ENCODE measurements around the gene TUBB6. TPM values are rescaled to one million over a fixed set of nuclear protein-coding genes. Genes with fewer than 3 reads are reported as not detected.

Gene TUBB6
- total RNA-seq, 3 donors from 2014 or later (not counting 1 experiment from before 2014, with no cell fraction given): 0.97 to 3.2 (median 2.8) TPM

DNA sequence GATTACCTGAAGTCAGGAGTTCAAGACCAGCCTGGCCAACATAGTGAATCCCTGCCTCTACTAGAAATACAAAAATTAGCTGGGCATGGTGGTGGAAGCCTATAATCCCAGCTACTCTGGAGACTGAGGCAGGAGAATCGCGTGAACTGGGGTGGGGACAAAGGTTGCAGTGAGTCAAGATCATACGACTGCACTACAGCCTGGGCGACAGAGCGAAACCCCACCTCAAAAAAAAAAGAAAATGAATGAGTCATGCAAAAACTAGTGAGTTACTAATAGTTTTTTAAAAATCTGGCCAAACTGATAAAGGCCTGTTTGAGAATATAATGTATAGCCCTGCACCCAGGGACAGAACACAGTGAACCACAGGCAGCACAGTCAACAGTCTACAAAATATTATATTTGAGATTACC lies 51.5 kb downstream of the TUBB6 start:
- Histone ChIP-seq H3K36me3 (ENCODE audit: control insufficient read depth, insufficient read depth, low read length) (peaks cover 70% of the 10 kb centered on the region), H3K27ac (ENCODE audit: low read length) (no peak overlapping the region), H3K9me3 (ENCODE audit: control insufficient read depth, insufficient read depth, low read length) (no peaks in the 10 kb centered on the region), H3K27me3 (ENCODE audit: control insufficient read depth, insufficient read depth, low read length) (no peaks in the 10 kb centered on the region), H3K4me1 (ENCODE audit: control insufficient read depth, insufficient read depth, low read length) (no peaks in the 10 kb centered on the region), H3K4me3 (ENCODE audit: low read length) (no peak overlapping the region)
- H3K27ac Mint-ChIP-seq: no peak overlapping the region
- H3K4me3 Mint-ChIP-seq: no peak overlapping the region
- H3K4me1 Mint-ChIP-seq: peaks cover 0 to 2% of the 10 kb centered on the region in 2 donors
- H3K9me3 Mint-ChIP-seq: no peaks in the 10 kb centered on the region
- intact Hi-C loops (cut with micrococcal nuclease): no loop called here
- 97% methylated on average over 5 of the region's 5 CpGs for WGBS (ENCODE audit: insufficient coverage)
- ATAC-seq: no peak
- no peaks in the 10 kb centered on the region for H3K27me3 Mint-ChIP-seq (ENCODE audit: low read depth in 2 of 2)
- peaks cover 24% of the 10 kb centered on the region for H3K36me3 Mint-ChIP-seq
- DNase-seq: no peak
- TF ChIP-seq, protein P1, sequence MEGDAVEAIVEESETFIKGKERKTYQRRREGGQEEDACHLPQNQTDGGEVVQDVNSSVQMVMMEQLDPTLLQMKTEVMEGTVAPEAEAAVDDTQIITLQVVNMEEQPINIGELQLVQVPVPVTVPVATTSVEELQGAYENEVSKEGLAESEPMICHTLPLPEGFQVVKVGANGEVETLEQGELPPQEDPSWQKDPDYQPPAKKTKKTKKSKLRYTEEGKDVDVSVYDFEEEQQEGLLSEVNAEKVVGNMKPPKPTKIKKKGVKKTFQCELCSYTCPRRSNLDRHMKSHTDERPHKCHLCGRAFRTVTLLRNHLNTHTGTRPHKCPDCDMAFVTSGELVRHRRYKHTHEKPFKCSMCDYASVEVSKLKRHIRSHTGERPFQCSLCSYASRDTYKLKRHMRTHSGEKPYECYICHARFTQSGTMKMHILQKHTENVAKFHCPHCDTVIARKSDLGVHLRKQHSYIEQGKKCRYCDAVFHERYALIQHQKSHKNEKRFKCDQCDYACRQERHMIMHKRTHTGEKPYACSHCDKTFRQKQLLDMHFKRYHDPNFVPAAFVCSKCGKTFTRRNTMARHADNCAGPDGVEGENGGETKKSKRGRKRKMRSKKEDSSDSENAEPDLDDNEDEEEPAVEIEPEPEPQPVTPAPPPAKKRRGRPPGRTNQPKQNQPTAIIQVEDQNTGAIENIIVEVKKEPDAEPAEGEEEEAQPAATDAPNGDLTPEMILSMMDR (IDR thresholded peaks at IDR 0.05): no peak

DNA sequence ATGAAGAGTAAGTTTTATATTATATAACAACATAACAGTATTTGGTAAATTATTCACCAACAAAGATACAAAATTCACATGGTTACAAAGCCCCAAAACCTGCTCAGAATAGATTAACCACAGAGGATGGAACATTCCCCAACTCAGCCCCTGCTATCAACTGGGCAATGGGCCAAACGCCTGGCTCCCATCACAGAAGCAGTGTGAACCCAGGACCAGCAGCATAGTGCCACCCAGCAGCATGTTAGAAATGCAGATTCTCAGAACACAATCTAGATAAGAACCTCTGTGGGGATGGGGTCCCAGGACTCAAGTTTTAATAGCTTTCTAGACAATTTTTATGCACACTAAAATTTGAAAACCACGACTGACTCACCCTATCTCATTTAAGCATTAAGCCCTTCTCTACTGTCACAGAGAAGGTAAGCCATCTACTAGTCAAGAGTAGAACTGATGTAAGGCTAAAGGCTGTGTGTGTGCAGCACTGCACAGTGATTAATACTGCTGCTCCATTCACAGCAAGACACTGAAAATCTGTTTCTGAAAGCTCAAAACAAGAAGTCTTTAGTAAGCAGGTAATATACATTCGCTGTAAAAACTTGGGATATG lies 53.8 kb downstream of the TUBB6 start:
- Mint-ChIP-seq H3K4me3 (no peak overlapping the region), H3K27me3 (ENCODE audit: low read depth in 2 of 2) (no peaks in the 10 kb centered on the region), H3K9me3 (no peaks in the 10 kb centered on the region), H3K4me1 (peaks cover 0 to 2% of the 10 kb centered on the region in 2 donors), H3K36me3 (peaks cover 26% of the 10 kb centered on the region), H3K27ac (no peak overlapping the region)
- H3K4me1 ChIP-seq (ENCODE audit: control insufficient read depth, insufficient read depth, low read length): no peaks in the 10 kb centered on the region
- no peak overlapping the region for H3K27ac ChIP-seq (ENCODE audit: low read length)
- no peaks in the 10 kb centered on the region for H3K27me3 ChIP-seq (ENCODE audit: control insufficient read depth, insufficient read depth, low read length)
- DNase-seq (no peak), ATAC-seq (no peak)
- intact Hi-C loops (cut with micrococcal nuclease): no loop called here
- H3K4me3 ChIP-seq (ENCODE audit: low read length): no peak overlapping the region
- no peaks in the 10 kb centered on the region for H3K9me3 ChIP-seq (ENCODE audit: control insufficient read depth, insufficient read depth, low read length)
- peaks cover 73% of the 10 kb centered on the region for H3K36me3 ChIP-seq (ENCODE audit: control insufficient read depth, insufficient read depth, low read length)
- TF ChIP-seq, protein P1 (IDR thresholded peaks at IDR 0.05): no peak
- 75% methylated on average over 3 of the region's 3 CpGs for WGBS (ENCODE audit: insufficient coverage)

DNA sequence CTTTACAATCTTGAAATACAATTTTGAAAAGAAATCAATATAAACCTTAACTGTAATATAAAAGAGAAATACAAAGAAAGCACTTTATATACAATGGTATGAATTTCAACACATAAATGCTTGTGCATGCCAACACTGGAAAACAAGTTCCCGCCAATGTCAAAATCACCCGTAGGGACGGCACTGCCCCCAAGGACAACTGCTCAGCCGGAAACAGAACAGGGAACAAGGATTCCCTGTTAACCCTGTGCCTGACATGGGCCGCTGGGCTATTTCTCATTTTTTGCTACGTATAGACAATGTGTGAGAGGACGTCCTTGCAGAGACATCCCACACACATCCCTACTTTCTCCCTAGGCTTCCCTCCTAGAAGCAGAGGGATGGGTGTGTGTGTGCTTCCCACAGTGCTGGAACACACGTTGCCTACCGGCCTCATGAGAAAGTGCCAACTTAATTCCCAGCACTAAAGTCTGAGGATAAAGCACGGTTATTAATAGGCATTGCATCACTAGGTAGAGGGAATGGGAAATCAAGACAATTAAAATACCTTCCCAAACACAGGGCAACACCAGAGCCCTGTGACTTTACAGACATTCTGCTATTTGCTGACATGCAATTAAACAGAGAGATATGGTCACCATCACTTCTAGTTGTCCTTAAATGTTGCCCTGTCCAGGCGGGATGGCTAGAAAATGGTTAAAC lies 54.6 kb downstream of the TUBB6 start:
- H3K9me3 ChIP-seq (ENCODE audit: control insufficient read depth, insufficient read depth, low read length): no peaks in the 10 kb centered on the region
- intact Hi-C loops (cut with micrococcal nuclease): no loop called here
- no peak overlapping the region for H3K27ac ChIP-seq (ENCODE audit: low read length)
- no peaks in the 10 kb centered on the region for H3K27me3 ChIP-seq (ENCODE audit: control insufficient read depth, insufficient read depth, low read length)
- H3K27me3 Mint-ChIP-seq (ENCODE audit: low read depth in 2 of 2): no peaks in the 10 kb centered on the region
- H3K4me1 Mint-ChIP-seq: peaks cover 5 to 6% of the 10 kb centered on the region in 2 donors
- TF ChIP-seq, protein P1 (IDR thresholded peaks at IDR 0.05): no peak
- no peaks in the 10 kb centered on the region for H3K9me3 Mint-ChIP-seq
- H3K36me3 Mint-ChIP-seq: peaks cover 31% of the 10 kb centered on the region
- no peak overlapping the region for H3K4me3 ChIP-seq (ENCODE audit: low read length)
- H3K4me1 ChIP-seq (ENCODE audit: control insufficient read depth, insufficient read depth, low read length): no peaks in the 10 kb centered on the region
- peaks cover 77% of the 10 kb centered on the region for H3K36me3 ChIP-seq (ENCODE audit: control insufficient read depth, insufficient read depth, low read length)
- ATAC-seq (no peak), DNase-seq (no peak)
- H3K4me3 Mint-ChIP-seq: no peak overlapping the region
- no peak overlapping the region for H3K27ac Mint-ChIP-seq
- 97% methylated on average over 8 of the region's 11 CpGs for WGBS (ENCODE audit: insufficient coverage)

All from natural killer cell (primary cell).